OCI-LY7 (cell line): ENCODE measurements around the gene GPD2. TPM values are rescaled to one million over a fixed set of nuclear protein-coding genes. Genes with fewer than 3 reads are reported as not detected.

Source experiments
- BruUV-seq: library from RNA; stranded (reverse); fragments of 400-500 nt; replicated peaks from 2 replicates; lab custom pipeline; 2021; lab: Mats Ljungman, UMichigan
- CTCF ChIA-PET: fragments of 300-600 bp; sonication (Branson Sonifier 250); formaldehyde crosslinking; loops from one replicate; lab custom pipeline; 2022; ENCODE audit warnings: antibody characterized with exemption; ENCODE audit not compliant: unreplicated experiment; lab: Charles Lee
- POLR2A ChIA-PET: fragments of 300-600 bp; sonication (Branson Sonifier 250); formaldehyde crosslinking; loops from one replicate; lab custom pipeline; 2022; ENCODE audit warnings: antibody characterized with exemption; lab: Charles Lee
- DNase-seq: peaks from one replicate; pipeline ENCODE4 v3.0.0-alpha.2; 2015; ENCODE audit warnings: low spot score
- H2AFZ ChIP-seq: fragments of 200-600 bp; sonication (generic), shearing (Covaris generic); 2 replicates; pipeline ENCODE4 v1.6.1; 2014; ENCODE audit warnings: mild to moderate bottlenecking, antibody characterized with exemption, low read length, moderate library complexity
- H3K27ac ChIP-seq: fragments of 200-600 bp; sonication (generic); 2 replicates; pipeline ENCODE4 v1.5.1; 2014; ENCODE audit warnings: mixed run types, low read depth, mild to moderate bottlenecking, moderate library complexity, low read length, inconsistent platforms; ENCODE audit not compliant: poor library complexity, severe bottlenecking
- H3K36me3 ChIP-seq: fragments of 200-600 bp; sonication (generic); 2 replicates; pipeline ENCODE4 v1.6.1; 2014; ENCODE audit warnings: mild to moderate bottlenecking, antibody characterized with exemption, low read length, moderate library complexity, mixed read lengths; ENCODE audit not compliant: insufficient read depth
- H3K4me1 ChIP-seq: fragments of 200-600 bp; sonication (generic); 2 replicates; pipeline ENCODE4 v1.5.1; 2014; ENCODE audit warnings: mild to moderate bottlenecking, low read length; ENCODE audit not compliant: insufficient read depth, poor library complexity, severe bottlenecking
- H3K4me2 ChIP-seq: fragments of 200-600 bp; sonication (generic); 2 replicates; pipeline ENCODE4 v1.6.1; 2014; ENCODE audit warnings: mild to moderate bottlenecking, low read length
- H3K4me3 ChIP-seq: fragments of 200-600 bp; sonication (generic); 2 replicates; pipeline ENCODE4 v1.5.1; 2014; ENCODE audit warnings: mild to moderate bottlenecking, low read depth, low read length; ENCODE audit not compliant: poor library complexity, severe bottlenecking
- H3K79me2 ChIP-seq: fragments of 200-600 bp; sonication (generic); 2 replicates; pipeline ENCODE4 v1.6.1; 2016; ENCODE audit warnings: low read depth, mild to moderate bottlenecking, low read length, moderate library complexity, mixed read lengths; ENCODE audit not compliant: insufficient read depth
- H3K9me2 ChIP-seq: fragments of 200-600 bp; sonication (generic); 2 replicates; pipeline ENCODE4 v1.6.1; 2016; ENCODE audit warnings: mild to moderate bottlenecking, low read length, mixed read lengths; ENCODE audit not compliant: insufficient read depth
- H3K9me3 ChIP-seq: fragments of 200-600 bp; sonication (generic); 2 replicates; pipeline ENCODE4 v1.6.1; 2014; ENCODE audit warnings: mild to moderate bottlenecking, mixed run types, low read length, mixed read lengths
- H4K20me1 ChIP-seq: fragments of 200-600 bp; sonication (generic); 2 replicates; pipeline ENCODE4 v1.6.1; 2014; ENCODE audit warnings: mild to moderate bottlenecking, antibody characterized with exemption, low read length, moderate library complexity, mixed read lengths; ENCODE audit not compliant: insufficient read depth
- EZH2phosphoT487 ChIP-seq: fragments of 200-600 bp; sonication (generic); IDR thresholded peaks from 2 replicates; pipeline ENCODE4 v1.6.1; 2018; ENCODE audit warnings: low read depth, borderline replicate concordance, mild to moderate bottlenecking, mixed run types, antibody characterized with exemption, low read length, moderate library complexity, mixed read lengths
- intact Hi-C: fragments of 100-400 bp; cut with micrococcal nuclease; formaldehyde crosslinking; loops from one replicate; pipeline ENCODE4 v1.10.0; 2022; ENCODE audit not compliant: unreplicated experiment
- total RNA-seq, 2 experiments: library from RNA; depleted of rRNA in 1 of 2; stranded (reverse); fragments of >200 nt in 1 of 2; shearing (Covaris generic) in 1 of 2; gene quantifications; 2 replicates each; pipeline ENCODE4 v1.2.3, GENCODE V29; 2014 to 2022
- TF ChIP-seq, protein P1 (sequence below): fragments of 200-600 bp; sonication (generic); conservative IDR thresholded peaks from 2 replicates; pipeline ENCODE4 v1.5.1; 2014; ENCODE audit warnings: mild to moderate bottlenecking, antibody characterized with exemption, low read length, moderate library complexity, mixed read lengths

The GPD2 gene
- total RNA-seq, 2 experiments from 2014 or later = 6.6 to 20.2 TPM

GRCh38 chr2:156429211-156429610 lies 7.0 kb upstream of the GPD2 start:
- no peak overlapping the region for H3K27ac ChIP-seq
- H3K4me3 ChIP-seq = no peak overlapping the region
- no peaks in the 10 kb centered on the region for H3K36me3 ChIP-seq
- BruUV-seq = no TSS peak
- no peaks in the 10 kb centered on the region for H3K9me3 ChIP-seq
- no peaks in the 10 kb centered on the region for H4K20me1 ChIP-seq
- intact Hi-C loops = no loop called here
- H3K4me2 ChIP-seq = no peak overlapping the region
- no peaks in the 10 kb centered on the region for H3K79me2 ChIP-seq
- no peaks in the 10 kb centered on the region for H3K9me2 ChIP-seq
- CTCF ChIA-PET = interaction anchor here (1.4 kb wide), 1 partner anchor 15 kb away, joined by 3 read pairs; no protein-coding TSS in a partner anchor
- POLR2A ChIA-PET = interaction anchor here (0.6 to 1.7 kb wide), 2 partner anchors 29 to 758 kb away, joined by 3 to 6 read pairs; no protein-coding TSS in a partner anchor
- no peak for DNase-seq
- no peak for TF ChIP-seq EZH2phosphoT487
- TF ChIP-seq, protein P1, sequence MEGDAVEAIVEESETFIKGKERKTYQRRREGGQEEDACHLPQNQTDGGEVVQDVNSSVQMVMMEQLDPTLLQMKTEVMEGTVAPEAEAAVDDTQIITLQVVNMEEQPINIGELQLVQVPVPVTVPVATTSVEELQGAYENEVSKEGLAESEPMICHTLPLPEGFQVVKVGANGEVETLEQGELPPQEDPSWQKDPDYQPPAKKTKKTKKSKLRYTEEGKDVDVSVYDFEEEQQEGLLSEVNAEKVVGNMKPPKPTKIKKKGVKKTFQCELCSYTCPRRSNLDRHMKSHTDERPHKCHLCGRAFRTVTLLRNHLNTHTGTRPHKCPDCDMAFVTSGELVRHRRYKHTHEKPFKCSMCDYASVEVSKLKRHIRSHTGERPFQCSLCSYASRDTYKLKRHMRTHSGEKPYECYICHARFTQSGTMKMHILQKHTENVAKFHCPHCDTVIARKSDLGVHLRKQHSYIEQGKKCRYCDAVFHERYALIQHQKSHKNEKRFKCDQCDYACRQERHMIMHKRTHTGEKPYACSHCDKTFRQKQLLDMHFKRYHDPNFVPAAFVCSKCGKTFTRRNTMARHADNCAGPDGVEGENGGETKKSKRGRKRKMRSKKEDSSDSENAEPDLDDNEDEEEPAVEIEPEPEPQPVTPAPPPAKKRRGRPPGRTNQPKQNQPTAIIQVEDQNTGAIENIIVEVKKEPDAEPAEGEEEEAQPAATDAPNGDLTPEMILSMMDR = no peak
- no peak overlapping the region for H2AFZ ChIP-seq
- no peaks in the 10 kb centered on the region for H3K4me1 ChIP-seq

GRCh38 chr2:156430236-156430979 lies 5.8 kb upstream of the GPD2 start:
- ChIA-PET CTCF (no interaction called here), POLR2A (interaction anchor here (0.5 to 1.3 kb wide), 4 partner anchors 21 to 1004 kb away, joined by 3 to 4 read pairs (median 4); no protein-coding TSS in a partner anchor)
- Histone ChIP-seq H4K20me1 (no peaks in the 10 kb centered on the region), H3K9me3 (no peaks in the 10 kb centered on the region), H3K4me1 (no peaks in the 10 kb centered on the region), H3K27ac (no peak overlapping the region), H3K4me2 (no peak overlapping the region), H2AFZ (peak overlapping the region; percentile 55; the same call in 1 of the 2 replicates), H3K4me3 (no peak overlapping the region), H3K9me2 (no peaks in the 10 kb centered on the region), H3K79me2 (no peaks in the 10 kb centered on the region), H3K36me3 (no peaks in the 10 kb centered on the region)
- BruUV-seq = no TSS peak
- intact Hi-C loops = no loop called here
- no peak for DNase-seq
- no peak for TF ChIP-seq EZH2phosphoT487
- TF ChIP-seq, protein P1 = no peak

DNA sequence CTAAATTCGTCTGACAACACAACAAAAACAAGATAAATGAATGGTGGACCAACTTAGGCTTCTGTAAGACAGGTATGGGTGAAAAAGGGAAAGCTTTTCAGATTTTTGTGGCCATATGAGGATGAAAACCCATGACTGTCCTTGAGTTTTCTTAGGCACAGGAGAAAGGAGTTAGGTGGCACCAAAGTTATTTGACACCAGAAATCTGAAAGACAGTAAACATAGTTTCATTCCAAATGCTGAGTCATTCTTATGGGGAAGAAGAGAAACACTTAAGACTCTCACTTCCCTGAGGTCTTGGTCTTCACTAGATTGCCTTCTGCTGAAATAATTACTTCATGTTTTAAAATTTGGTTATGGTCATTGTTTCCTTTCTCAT lies 5.2 kb upstream of the GPD2 start:
- Histone ChIP-seq H4K20me1 (no peaks in the 10 kb centered on the region), H3K4me1 (peaks cover 3% of the 10 kb centered on the region), H3K9me3 (no peaks in the 10 kb centered on the region), H2AFZ (peak overlapping the region; percentile 55; the same call in 1 of the 2 replicates), H3K27ac (no peak overlapping the region), H3K79me2 (no peaks in the 10 kb centered on the region), H3K9me2 (no peaks in the 10 kb centered on the region), H3K36me3 (no peaks in the 10 kb centered on the region), H3K4me3 (no peak overlapping the region), H3K4me2 (no peak overlapping the region)
- ChIA-PET POLR2A (interaction anchor here (0.6 to 1.3 kb wide), 4 partner anchors 22 to 197 kb away, joined by 3 to 4 read pairs (median 4); no protein-coding TSS in a partner anchor), CTCF (no interaction called here)
- intact Hi-C loops = no loop called here
- DNase-seq = no peak
- BruUV-seq = no TSS peak
- TF ChIP-seq EZH2phosphoT487 = no peak
- TF ChIP-seq, protein P1 = no peak
